Kidney (tissue), 14 donors: ENCODE data around the gene BRCC3. TPM values are rescaled to one million over a fixed set of nuclear protein-coding genes. Genes with fewer than 3 reads are reported as not detected.

Experiments used
- DNase-seq, 5 donors: peaks; one replicate each; pipeline ENCODE4 v3.0.0-alpha.2; 2013 to 2020
- FAIRE-seq: peaks from 2 replicates; lab custom pipeline; 2012; peaks lifted over from hg19 to GRCh38; lab: Jason Lieb, UNC
- H3K27ac ChIP-seq, 2 donors: one replicate each; pipeline ENCODE4 v1.7.0; 2013; ENCODE audit warnings: low read depth in 2 of 2, low read length in 2 of 2, inconsistent platforms in 1 of 2
- H3K27me3 ChIP-seq: one replicate; pipeline ENCODE4 v1.7.1; 2013; ENCODE audit warnings: low read length, inconsistent platforms; ENCODE audit not compliant: control insufficient read depth, insufficient read depth
- H3K36me3 ChIP-seq, 3 donors: one replicate each; pipeline versions ENCODE4 v1.7.0 to v1.7.1; 2013; ENCODE audit warnings: low read length in 3 of 3, control low read depth in 1 of 3, inconsistent platforms in 1 of 3; ENCODE audit not compliant: insufficient read depth in 3 of 3, control insufficient read depth in 2 of 3
- H3K4me1 ChIP-seq, 3 donors: one replicate each; pipeline versions ENCODE4 v1.7.0 to v1.7.1; 2013; ENCODE audit warnings: low read length in 3 of 3, inconsistent platforms in 1 of 3, low read depth in 1 of 3; ENCODE audit not compliant: control insufficient read depth in 2 of 3, insufficient read depth in 2 of 3
- H3K4me3 ChIP-seq, 3 donors: one replicate each; pipeline versions ENCODE4 v1.7.0 to v1.8.1; 2013; ENCODE audit warnings: low read length in 3 of 3, control low read depth in 1 of 3, inconsistent platforms in 1 of 3
- H3K9ac ChIP-seq, 3 donors: one replicate each; pipeline versions ENCODE4 v1.7.0 to v1.7.1; 2013; ENCODE audit warnings: low read length in 3 of 3, control low read depth in 1 of 3, inconsistent platforms in 1 of 3
- H3K9me3 ChIP-seq, 3 donors: one replicate each; pipeline versions ENCODE4 v1.7.0 to v1.7.1; 2013; ENCODE audit warnings: low read length in 3 of 3, control low read depth in 1 of 3, inconsistent platforms in 1 of 3; ENCODE audit not compliant: control insufficient read depth in 2 of 3, insufficient read depth in 1 of 3
- CTCF ChIP-seq: IDR thresholded peaks from 3 replicates; pipeline ENCODE4 v1.5.1; 2012; ENCODE audit warnings: mild to moderate bottlenecking, moderate library complexity, borderline replicate concordance; ENCODE audit not compliant: insufficient read depth; ENCODE audit errors: extremely low read depth
- intact Hi-C: fragments of 100-400 bp; cut with DNase I; formaldehyde crosslinking; loops from one replicate; pipeline ENCODE4 v1.11.1; 2022
- polyA plus RNA-seq: library from polyadenylated mRNA; stranded (reverse); fragments of 350-450 nt; fragmentation: Illumina TruSeq; extraction: RNeasy Lipid Tissue Mini Kit (QIAGEN cat#74804); gene quantifications from one replicate; pipeline ENCODE4 v1.2.3, GENCODE V29; 2014; ENCODE audit warnings: low read depth, low replicate concordance; ENCODE audit not compliant: insufficient read depth
- total RNA-seq: library from RNA; stranded (reverse); fragmentation: NEBNext Ultra II Directional; extraction: Animal tissue kit (Norgen Biotek cat#: 25700); gene quantifications from one replicate; pipeline ENCODE4 v1.2.1, GENCODE V29; 2021
- donor health status: control.
- donor health status: control.
- donor health status: control.
- donor health status: control.
- donor health status: control.
- donor health status: DM: yes; HTN: yes; CAD: no.
- donor health status: Normal renal cell carcinoma (clear cell type).

BRCC3 gene
- total and polyA plus RNA-seq, 2 donors from 2014 or later = 14.4 to 23.0 TPM

GRCh38 chrX:155068165-155068564 lies 3.1 kb upstream of the BRCC3 start:
- intact Hi-C loops = no loop called here
- DNase-seq = peak in 1 of 5 donors; percentile 38
- FAIRE-seq = no peak
- H3K4me3 ChIP-seq = no peak overlapping the region
- no peaks in the 10 kb centered on the region for H3K36me3 ChIP-seq
- TF ChIP-seq CTCF = no peak
- H3K9ac ChIP-seq = no peak overlapping the region
- no peaks in the 10 kb centered on the region for H3K27me3 ChIP-seq
- H3K9me3 ChIP-seq = no peaks in the 10 kb centered on the region
- no peak overlapping the region for H3K27ac ChIP-seq
- no peaks in the 10 kb centered on the region for H3K4me1 ChIP-seq

GRCh38 chrX:155069414-155069813 lies 1.9 kb upstream of the BRCC3 start:
- Histone ChIP-seq H3K9ac (peak overlapping the region in 1 of 3 donors; percentile 77), H3K27me3 (no peaks in the 10 kb centered on the region), H3K4me1 (no peaks in the 10 kb centered on the region), H3K4me3 (peak overlapping the region in 2 of 3 donors; percentile 71 to 84), H3K36me3 (peaks cover 0 to 4% (median 2%) of the 10 kb centered on the region in 3 donors), H3K27ac (no peak overlapping the region), H3K9me3 (no peaks in the 10 kb centered on the region)
- FAIRE-seq = no peak
- intact Hi-C loops = no loop called here
- TF ChIP-seq CTCF = no peak
- DNase-seq = no peak

- no peaks in the 10 kb centered on the region for H3K27me3 ChIP-seq
- H3K27ac ChIP-seq = no peak overlapping the region
- intact Hi-C loops = no loop called here
- H3K4me3 ChIP-seq = peak overlapping the region; percentile 37 to 84 (median 71)
- peaks cover 0 to 4% (median 2%) of the 10 kb centered on the region in 3 donors for H3K36me3 ChIP-seq
- no peaks in the 10 kb centered on the region for H3K9me3 ChIP-seq
- FAIRE-seq (no peak), DNase-seq (peak in 2 of 5 donors; percentile 11 to 12)
- TF ChIP-seq CTCF = no peak
- H3K9ac ChIP-seq = peak overlapping the region; percentile 24 to 77 (median 28)
- no peaks in the 10 kb centered on the region for H3K4me1 ChIP-seq
Observed at GRCh38 chrX:155070038-155070437, 1.3 kb upstream of the BRCC3 start.

GRCh38 chrX:155070663-155070974 lies 689 bp upstream of the BRCC3 start:
- no peak for TF ChIP-seq CTCF
- Histone ChIP-seq H3K36me3 (peaks cover 0 to 4% (median 2%) of the 10 kb centered on the region in 3 donors), H3K9ac (peak overlapping the region; percentile 43 to 77 (median 69)), H3K4me3 (peak overlapping the region; percentile 37 to 84 (median 71)), H3K27me3 (no peaks in the 10 kb centered on the region), H3K4me1 (no peaks in the 10 kb centered on the region), H3K27ac (peak overlapping the region; percentile 69 to 78), H3K9me3 (no peaks in the 10 kb centered on the region)
- intact Hi-C loops = no loop called here
- FAIRE-seq (no peak), DNase-seq (no peak)
